ENCODE measurements around the gene HOMER1. TPM values are rescaled to one million over a fixed set of nuclear protein-coding genes. Genes with fewer than 3 reads are reported as not detected.

Gene HOMER1
- total RNA-seq, 4 donors from 2014 or later: 4.9 to 10.6 (median 8.2) TPM

DNA sequence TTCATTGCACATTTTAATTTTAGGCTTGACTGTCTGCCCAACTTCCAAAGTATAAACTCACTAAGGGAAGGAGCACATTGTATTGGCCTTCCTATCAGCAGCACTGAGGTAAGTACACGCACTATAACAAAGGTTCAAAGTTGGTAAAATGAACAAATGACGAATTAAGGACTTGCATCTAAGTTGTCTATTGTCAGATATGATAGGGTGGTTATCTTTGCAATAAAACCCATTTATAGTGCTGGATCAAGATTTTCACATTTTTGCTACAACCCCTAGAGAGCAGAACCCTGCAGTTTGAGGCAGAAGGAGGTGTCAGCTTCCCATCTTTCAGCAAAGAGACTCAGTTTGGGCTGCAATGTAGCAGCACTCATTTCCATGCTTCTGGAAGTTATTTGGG, 5.1 kb downstream of the HOMER1 start:
- no peak for DNase-seq
- TF ChIP-seq, protein P1, sequence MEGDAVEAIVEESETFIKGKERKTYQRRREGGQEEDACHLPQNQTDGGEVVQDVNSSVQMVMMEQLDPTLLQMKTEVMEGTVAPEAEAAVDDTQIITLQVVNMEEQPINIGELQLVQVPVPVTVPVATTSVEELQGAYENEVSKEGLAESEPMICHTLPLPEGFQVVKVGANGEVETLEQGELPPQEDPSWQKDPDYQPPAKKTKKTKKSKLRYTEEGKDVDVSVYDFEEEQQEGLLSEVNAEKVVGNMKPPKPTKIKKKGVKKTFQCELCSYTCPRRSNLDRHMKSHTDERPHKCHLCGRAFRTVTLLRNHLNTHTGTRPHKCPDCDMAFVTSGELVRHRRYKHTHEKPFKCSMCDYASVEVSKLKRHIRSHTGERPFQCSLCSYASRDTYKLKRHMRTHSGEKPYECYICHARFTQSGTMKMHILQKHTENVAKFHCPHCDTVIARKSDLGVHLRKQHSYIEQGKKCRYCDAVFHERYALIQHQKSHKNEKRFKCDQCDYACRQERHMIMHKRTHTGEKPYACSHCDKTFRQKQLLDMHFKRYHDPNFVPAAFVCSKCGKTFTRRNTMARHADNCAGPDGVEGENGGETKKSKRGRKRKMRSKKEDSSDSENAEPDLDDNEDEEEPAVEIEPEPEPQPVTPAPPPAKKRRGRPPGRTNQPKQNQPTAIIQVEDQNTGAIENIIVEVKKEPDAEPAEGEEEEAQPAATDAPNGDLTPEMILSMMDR (IDR thresholded peaks at IDR 0.05): no peak
- no peak for TF ChIP-seq POLR2A (IDR thresholded peaks at IDR 0.05)
- intact Hi-C loops (cut with DNase I): no loop called here
- H3K36me3 ChIP-seq: no peaks in the 10 kb centered on the region
- no peaks in the 10 kb centered on the region for H3K9me3 ChIP-seq
- no peak overlapping the region for H3K27ac ChIP-seq
- H3K4me1 ChIP-seq: peaks cover 0 to 44% (median 16%) of the 10 kb centered on the region in 3 donors
- 84 to 100% methylated on average over 2 of the region's 2 CpGs for WGBS, 2 donors
- no peaks in the 10 kb centered on the region for H3K27me3 ChIP-seq
- no peak overlapping the region for H3K4me3 ChIP-seq

DNA sequence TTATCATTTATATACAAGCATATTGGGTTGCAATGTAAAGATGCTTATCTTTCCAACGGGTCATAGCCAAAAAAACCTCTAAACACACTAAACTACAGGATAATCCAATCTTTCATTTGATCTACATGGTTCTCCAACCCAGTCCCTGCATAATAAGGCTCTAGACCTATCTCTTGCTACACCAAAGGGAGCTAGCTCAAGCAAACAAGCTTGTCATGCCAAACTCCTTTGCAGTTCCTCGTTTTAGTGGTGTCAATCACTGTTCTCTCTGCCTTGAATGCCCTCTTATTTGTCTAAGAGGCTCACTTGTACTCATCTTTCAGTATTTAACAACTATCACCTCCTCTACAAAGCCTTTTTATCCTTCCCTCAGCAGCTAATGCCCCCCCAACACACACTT, 5.6 kb downstream of the HOMER1 start:
- no peak overlapping the region for H3K4me3 ChIP-seq
- no peaks in the 10 kb centered on the region for H3K9me3 ChIP-seq
- H3K36me3 ChIP-seq: no peaks in the 10 kb centered on the region
- H3K4me1 ChIP-seq: peaks cover 0 to 40% (median 16%) of the 10 kb centered on the region in 3 donors
- H3K27ac ChIP-seq: no peak overlapping the region
- DNase-seq: no peak
- intact Hi-C loops (cut with DNase I): no loop called here
- TF ChIP-seq, protein P1 (IDR thresholded peaks at IDR 0.05): no peak
- TF ChIP-seq POLR2A (IDR thresholded peaks at IDR 0.05): no peak
- H3K27me3 ChIP-seq: no peaks in the 10 kb centered on the region
- 18 to 57% methylated on average over 2 of the region's 2 CpGs for WGBS, 2 donors

DNA sequence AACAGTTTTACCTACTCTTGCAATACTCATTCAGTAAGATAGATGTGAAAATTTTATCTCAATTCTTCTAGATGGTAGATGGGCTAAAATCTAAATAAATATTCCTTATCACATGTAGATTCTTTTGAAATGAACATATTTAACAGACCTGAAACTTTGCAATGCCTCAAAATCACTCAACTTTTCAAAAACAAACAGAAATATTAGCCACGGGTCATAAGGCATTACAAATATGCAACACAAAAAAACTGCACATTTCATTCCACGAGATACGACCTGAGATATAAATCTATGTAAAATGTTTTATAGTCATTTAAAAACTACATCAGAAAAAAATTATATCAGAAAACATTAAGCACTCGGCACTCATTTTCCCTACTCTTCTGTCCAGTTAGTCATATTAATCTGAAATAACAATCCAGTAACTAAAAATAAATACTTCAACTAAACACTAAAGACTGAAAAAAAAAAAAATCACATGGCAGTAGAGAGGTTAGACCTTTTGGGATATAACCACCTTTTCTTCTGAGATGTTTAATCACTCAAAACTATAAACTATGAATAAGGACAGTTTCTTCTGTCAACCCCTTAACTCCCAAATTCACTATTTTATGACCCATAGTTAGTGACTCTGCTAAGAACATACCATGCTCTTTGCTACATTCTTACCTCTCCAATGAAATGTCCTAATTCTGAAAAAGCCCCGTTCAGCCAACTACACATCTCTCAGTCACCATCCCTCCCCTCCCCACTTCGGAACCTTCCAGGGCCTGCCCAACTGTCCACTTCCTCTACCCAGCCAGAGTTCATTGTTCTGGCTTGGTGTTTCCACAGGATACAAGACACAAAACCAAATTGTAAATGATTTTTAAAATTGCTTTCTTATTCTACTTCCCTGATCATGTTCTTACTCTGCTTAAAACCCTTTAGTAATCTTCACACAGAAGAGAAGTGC, 6.4 kb downstream of the HOMER1 start:
- H3K36me3 ChIP-seq: no peaks in the 10 kb centered on the region
- 73 to 80% methylated on average over 6 of the region's 6 CpGs for WGBS, 2 donors
- H3K4me3 ChIP-seq: no peak overlapping the region
- DNase-seq: no peak
- no peaks in the 10 kb centered on the region for H3K27me3 ChIP-seq
- intact Hi-C loops (cut with DNase I): no loop called here
- TF ChIP-seq POLR2A (IDR thresholded peaks at IDR 0.05): no peak
- TF ChIP-seq, protein P1 (IDR thresholded peaks at IDR 0.05): no peak
- H3K27ac ChIP-seq: no peak overlapping the region
- H3K9me3 ChIP-seq: no peaks in the 10 kb centered on the region
- peaks cover 0 to 32% (median 13%) of the 10 kb centered on the region in 3 donors for H3K4me1 ChIP-seq

DNA sequence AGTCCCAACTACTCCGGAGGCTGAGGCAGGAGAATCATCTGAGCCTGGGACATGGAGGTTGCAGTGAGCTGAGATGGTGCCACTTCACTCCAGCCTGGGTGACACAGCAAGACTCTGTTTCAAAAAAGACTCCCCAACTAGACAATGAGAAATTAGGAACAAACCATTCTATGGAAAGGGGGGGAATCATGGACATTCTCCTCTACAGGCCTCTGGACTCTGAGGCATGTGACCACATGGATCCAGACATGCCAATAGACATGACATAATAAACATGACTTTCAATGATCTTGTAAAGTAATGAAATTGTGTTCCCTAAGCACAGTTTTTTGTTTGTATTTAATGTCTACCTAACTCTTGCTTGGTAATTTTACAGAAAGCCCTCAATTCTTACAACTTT, 8.8 kb downstream of the HOMER1 start:
- WGBS, 2 donors: 100% methylated on average over 1 of the region's 1 CpG
- H3K9me3 ChIP-seq: no peaks in the 10 kb centered on the region
- intact Hi-C loops (cut with DNase I): no loop called here

More for the DNA sequence above, 8.8 kb downstream of the HOMER1 start:
- Histone ChIP-seq H3K36me3 (no peaks in the 10 kb centered on the region), H3K27me3 (no peaks in the 10 kb centered on the region), H3K4me1 (peaks cover 0 to 8% (median 3%) of the 10 kb centered on the region in 3 donors), H3K27ac (no peak overlapping the region), H3K4me3 (no peak overlapping the region)
- TF ChIP-seq, protein P1 (IDR thresholded peaks at IDR 0.05): no peak
- TF ChIP-seq POLR2A (IDR thresholded peaks at IDR 0.05): no peak
- DNase-seq: no peak

All from esophagus squamous epithelium (tissue), 5 donors.